H1 (cell line): Measurements from ENCODE around the gene CASTOR1. TPM values are rescaled to one million over a fixed set of nuclear protein-coding genes. Genes with fewer than 3 reads are reported as not detected.

Source experiments
- BRCA1 ChIP-seq: IDR thresholded peaks from 2 replicates; pipeline ENCODE4 v1.6.1; 2012; ENCODE audit warnings: low read depth, low read length, improper control_type of control experiment
- NRF1 ChIP-seq: IDR thresholded peaks from 2 replicates; pipeline ENCODE4 v1.6.1; 2011; ENCODE audit warnings: mild to moderate bottlenecking, low read depth, low read length, improper control_type of control experiment
- ZNF274 ChIP-seq: IDR thresholded peaks from 2 replicates; pipeline ENCODE4 v1.7.0; 2012; ENCODE audit warnings: low read length, borderline replicate concordance; ENCODE audit errors: extremely low read depth
- polyA plus RNA-seq, 7 experiments: library from polyadenylated mRNA; depleted of rRNA in 3 of 7; stranded (reverse) in 5 of 7; unstranded in 2 of 7; fragments of >200 nt in 5 of 7; fragments of 200-250 nt in 2 of 7; gene quantifications; 1 replicate in 5 of 7; 2 replicates in 1 of 7; 4 replicates in 1 of 7; pipeline versions ENCODE4 v1.2.1 to v1.2.3, GENCODE V29; 2011 to 2013; ENCODE audit warnings: missing spikeins in 2 of 7, mixed read lengths in 2 of 7
- total RNA-seq: library from RNA; stranded (reverse); fragmentation: NEBNext Ultra II Directional; extraction: Animal tissue kit (Norgen Biotek cat#: 25700); gene quantifications from 2 replicates; pipeline ENCODE4 v1.2.1, GENCODE V29; 2021

CASTOR1 gene
- total and polyA plus RNA-seq, 2 of the 8 experiments (the other 6 are each of a cell fraction or from before 2014, with no cell fraction given): 10.3 to 36.0 TPM

DNA sequence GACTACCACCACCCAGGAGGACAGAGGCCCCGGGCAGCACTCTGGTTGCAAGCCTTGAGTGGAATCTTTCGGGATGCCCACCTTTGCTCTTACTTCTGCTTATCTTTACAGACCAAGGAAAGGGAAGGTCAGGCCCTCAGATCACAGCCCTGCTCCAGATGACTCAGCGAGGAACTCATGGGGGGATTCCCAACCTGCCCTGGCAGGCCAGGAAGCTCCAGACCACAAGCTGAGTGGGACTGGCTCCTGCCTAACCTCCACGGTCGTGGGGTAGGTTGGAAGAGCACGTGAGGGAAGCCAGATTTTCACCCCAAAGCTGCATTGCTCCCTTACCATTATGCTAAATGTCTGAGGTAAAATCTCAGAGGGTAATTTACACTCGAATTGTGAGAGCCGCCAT is 25.6 kb upstream of the CASTOR1 start (continued):
- no peak for TF ChIP-seq ZNF274
- TF ChIP-seq BRCA1: no peak
- no peak for TF ChIP-seq NRF1
- TF ChIP-seq, all 59 proteins: peak for 0
